Stimulated activated CD4-positive, alpha-beta T cell treated with anti-CD3 and anti-CD28 coated beads, Interleukin-1b, Interleukin-23, amount 100 ng/mL, for 1 hour (primary cell): Measurements from ENCODE around the gene GLYR1.

Experiments
- DNase-seq, 2 donors: peaks; one replicate each; pipeline ENCODE4 v3.0.0-alpha.2; 2020; ENCODE audit warnings: low read depth in 2 of 2

The GLYR1 gene

DNA sequence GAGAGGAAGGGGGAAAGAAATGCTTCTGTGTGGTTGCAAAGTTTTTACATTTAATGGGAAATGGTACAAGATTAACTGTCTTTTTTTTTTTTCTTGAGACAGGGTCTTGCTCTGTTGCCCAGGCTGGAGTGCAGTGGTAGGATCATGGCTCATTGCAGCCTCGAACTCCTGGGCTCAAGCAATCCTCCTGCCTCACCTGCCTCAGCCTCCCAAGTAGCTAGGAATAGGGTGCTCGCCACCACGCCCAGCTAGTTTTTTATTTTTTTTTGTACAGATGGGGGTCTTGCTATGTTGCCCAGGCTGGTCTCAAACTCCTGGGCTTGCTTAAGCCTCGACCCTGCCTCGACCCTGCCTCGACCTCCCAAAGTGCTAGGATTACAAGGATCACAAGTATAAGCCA, 40.8 kb downstream of the GLYR1 start:
- DNase-seq: no peak

GRCh38 chr16:4805231-4805630, 41.9 kb downstream of the GLYR1 start:
- DNase-seq: no peak

DNA sequence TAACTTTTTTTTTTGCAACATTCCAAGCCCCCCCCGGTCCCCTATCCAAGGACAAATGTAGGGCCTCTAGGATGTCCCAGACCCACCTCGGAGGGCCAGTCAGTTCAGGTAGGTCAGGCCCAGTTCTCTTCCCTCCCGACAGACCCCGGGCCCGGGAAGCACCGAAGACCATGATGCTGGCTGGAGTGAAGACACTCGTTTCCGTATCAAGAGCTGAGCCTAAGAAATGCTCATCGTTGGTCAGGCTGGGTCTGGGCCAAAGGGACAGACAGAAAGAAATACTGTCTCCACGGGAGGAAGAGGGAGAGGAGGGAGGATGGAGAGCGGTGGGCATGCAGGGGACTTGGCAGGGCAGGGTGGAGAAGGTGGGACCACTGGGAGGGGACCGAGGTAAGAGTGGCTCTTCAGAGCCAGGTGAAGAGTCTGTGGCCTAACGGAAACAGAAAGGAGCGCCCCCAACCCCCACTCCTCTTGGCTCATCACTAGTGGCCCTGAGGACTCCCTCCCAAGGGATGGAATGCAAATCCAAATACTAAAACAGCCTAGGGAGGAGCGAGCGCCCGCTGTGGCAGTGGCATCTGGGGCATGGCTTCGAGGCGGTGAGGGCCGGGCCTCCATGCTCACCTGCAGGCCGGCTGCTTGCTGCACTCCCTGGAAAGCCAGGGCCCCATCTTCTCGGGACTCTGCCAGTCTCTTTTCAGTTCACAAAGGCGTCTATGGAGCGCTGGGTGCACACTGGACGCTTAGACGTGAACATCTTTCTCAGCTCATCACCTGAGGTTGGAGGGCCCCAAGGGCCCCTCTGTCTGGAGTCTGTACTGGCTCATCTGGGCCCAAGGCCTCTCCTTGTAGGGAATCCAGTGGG, 43.0 kb downstream of the GLYR1 start:
- no peak for DNase-seq

DNA sequence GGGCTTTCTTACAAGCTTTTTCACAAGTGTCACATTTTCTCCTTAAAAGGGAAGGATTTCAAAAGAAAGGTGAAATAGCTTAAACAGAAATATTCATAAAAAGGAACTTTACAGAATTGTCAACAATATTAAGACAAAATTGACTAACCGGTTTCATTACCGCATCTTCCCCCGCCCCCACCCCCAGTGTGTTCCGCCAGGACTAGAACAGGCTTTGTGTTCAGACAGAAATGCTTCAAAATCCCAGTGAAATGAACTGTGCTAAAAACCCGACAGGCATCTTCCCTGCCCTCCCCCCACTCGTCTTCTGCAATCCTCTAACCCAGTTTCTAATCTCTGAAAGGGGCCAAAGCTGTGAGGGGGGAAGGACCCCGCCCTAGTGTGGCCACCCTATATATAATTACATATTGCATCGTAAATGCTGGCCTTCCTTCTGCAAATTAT, 43.7 kb downstream of the GLYR1 start:
- no peak for DNase-seq

GRCh38 chr16:4802659-4803287, 44.3 kb downstream of the GLYR1 start:
- DNase-seq: peak; percentile 55 to 83

- peak; percentile 44 to 48 for DNase-seq
These were observed 45.0 kb downstream of the GLYR1 start, which contains the start of gene ROGDI for GRCh38 chr16:4801962-4802658. Gene ROGDI, minus strand, starts transcription at chr16:4802633. Its CDS starts 62 bp downstream, at chr16:4802571.

- no peak for DNase-seq
These were observed 45.8 kb downstream of the GLYR1 start for GRCh38 chr16:4801051-4801961.

DNA sequence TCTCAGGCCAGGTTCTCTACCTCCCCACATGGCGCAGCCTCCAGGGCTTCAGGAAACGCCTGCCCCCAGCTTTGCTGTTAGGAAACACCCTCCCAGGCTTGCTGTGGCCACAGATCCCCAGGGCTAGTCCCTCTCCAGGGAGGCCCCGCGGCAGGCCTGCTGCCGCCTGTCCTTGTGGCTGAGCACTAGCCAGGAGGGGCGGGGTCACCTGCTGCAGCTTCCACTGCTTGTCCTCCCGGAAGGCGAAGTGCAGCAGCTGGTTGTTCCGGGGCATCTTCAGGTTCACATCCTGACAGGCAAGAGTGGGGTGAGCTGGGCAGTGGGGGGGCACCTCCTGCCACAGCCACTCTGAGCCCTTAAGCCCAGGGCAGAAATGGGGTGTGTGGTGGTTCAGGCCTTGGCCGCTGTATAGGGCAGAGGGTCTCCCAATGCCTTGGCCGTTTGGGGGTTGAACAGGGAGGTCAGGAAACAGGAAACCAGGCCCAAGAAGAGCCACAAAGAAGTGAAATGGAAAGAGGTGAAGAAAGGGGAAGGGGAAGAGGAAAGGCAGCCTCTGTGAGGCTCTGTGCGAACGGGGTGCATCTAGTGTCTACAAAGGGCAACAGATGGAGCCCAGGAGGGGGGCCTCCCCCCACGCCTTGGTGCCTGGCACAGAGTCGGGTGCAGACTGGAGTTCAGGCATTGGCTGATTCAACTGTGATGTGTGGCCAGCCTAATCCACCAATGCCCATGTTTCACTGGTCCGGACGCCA, 46.6 kb downstream of the GLYR1 start:
- no peak for DNase-seq

DNA sequence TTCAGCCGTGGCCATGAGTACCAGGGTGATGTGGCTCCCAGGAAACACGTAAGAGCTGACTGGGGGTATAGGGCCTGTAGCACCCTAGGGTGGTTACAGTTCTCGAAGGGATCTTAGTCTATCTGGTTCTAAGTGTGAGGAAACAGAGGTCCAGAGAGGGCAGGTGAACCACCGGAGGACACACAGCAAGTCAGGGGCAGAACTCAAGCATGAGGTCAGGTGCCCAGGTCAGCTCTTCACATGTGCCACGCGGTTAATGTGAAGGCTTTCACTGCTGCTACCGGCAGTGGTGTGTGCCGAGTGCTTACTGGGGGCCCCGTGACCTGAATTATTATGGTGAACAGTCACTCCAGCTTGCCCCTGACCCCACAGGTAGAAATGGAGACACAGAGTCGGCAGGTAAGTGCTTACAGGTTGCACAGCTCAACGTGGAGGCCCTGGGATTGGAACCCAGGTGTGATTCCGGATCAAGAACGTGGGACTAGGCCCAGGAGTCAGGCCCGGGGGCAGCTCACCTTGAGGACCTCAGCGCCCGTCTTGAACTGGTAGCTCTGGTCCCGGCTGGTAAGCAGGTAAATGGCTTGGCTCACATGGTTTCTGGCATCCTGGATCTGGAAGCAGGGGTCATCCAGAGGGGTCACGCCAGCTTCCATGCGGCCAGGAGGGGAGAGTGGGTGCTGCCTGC, 47.8 kb downstream of the GLYR1 start:
- no peak for DNase-seq

GRCh38 chr16:4798456-4798855, 48.6 kb downstream of the GLYR1 start:
- no peak for DNase-seq

DNA sequence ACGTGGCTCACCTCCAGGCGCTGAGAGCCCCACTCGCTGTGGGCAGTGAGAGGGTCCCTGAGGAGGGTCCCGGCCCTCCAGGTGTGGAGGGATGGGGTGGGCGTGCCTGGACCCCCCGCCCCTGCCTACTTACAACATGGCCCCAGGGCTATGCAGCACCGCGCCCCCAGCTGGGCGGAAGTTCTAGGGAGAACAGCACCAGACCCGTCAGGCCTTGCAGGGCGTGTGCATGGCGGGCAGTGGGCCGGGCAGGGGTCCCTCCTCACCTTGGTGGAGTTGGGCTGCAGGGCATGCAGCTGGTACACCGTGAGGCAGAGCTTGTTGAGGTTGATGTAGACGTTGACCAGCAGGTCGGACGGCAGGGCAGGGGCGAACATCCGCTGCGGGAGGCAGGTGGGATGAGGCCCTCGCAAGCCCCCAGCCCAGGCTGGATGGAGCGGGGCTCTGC, 49.3 kb downstream of the GLYR1 start:
- no peak for DNase-seq

GRCh38 chr16:4796982-4797804, 49.9 kb downstream of the GLYR1 start:
- no peak for DNase-seq

DNA sequence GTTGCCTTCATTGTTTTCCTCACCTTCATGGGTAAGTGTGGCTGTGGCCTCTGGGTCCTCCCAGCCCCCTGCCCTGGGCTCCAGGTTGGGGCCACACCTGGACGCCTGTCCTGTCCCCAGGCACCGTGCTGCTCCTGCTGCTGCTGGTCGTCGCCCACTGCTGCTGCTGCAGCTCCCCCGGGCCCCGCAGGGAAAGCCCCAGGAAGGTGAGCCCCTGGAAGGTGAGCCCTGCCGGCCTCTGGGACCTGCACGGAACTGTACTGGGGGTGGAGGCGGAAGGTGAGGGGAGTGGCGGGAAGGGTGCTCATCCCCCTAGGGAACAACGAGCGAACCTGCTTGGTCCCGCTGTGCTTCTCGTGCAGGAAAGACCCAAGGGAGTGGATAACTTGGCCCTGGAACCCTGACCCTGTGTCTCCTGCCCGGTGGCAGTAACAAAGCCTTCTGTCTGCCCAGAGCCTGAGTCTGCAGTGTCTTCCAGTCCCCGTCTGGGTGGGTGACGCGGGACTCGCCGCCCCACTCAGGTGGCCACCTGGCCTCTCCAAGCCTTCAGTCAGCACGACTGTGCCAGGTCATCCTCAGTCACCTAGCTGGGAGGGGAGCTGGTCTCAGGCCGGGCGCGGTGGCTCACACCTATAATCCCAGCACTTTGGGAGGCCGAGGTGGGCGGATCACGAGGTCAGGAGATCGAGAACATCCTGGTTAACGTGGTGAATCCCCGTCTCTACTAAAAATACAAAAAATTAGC, 51.1 kb downstream of the GLYR1 start:
- no peak for DNase-seq

- DNase-seq: no peak
These were observed 51.8 kb downstream of the GLYR1 start, which contains the start of gene SMIM22 for GRCh38 chr16:4795181-4795827. Gene SMIM22, plus strand, starts transcription at chr16:4795369. Its CDS starts 366 bp downstream, at chr16:4795735.

GRCh38 chr16:4792951-4793513, 54.1 kb downstream of the GLYR1 start:
- DNase-seq: no peak

DNA sequence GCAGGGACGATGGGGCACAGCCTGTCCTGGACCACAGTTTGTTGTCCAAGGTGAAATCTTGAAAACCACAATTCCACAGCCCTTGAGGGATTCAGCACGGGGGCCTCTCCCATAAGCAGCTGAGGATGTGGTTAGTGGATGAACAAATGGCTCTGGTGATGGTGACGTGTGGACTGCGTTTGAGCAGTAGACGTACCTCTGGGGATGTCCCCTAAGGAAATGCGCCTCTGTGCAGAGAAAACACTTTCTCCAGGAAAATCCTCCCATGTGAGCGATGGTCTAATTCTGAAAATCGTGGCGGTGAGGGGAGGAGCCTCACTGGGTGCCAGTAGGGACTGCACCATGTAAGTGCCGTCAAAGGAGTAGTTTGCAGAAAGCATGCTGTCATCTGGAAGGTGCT, 56.2 kb downstream of the GLYR1 start:
- no peak for DNase-seq

GRCh38 chr16:4790261-4790660, 56.8 kb downstream of the GLYR1 start:
- no peak for DNase-seq
